HEK293T (cell line): Measurements from ENCODE around the gene ZNF414.

Experiments used
- CTCF ChIA-PET: fragments of 350-600 bp; formaldehyde crosslinking; extraction: SDS; loops from one replicate; lab custom pipeline; 2021; ENCODE audit warnings: antibody characterized with exemption, inconsistent platforms; lab: Yijun Ruan, JAX
- POLR2A ChIA-PET: fragments of 350-600 bp; formaldehyde crosslinking; extraction: SDS; loops from one replicate; lab custom pipeline; 2020; ENCODE audit warnings: antibody characterized with exemption, inconsistent platforms; lab: Yijun Ruan, JAX
- DNase-seq: peaks from one replicate; pipeline ENCODE4 v3.0.0; 2012; ENCODE audit warnings: mixed read lengths; ENCODE audit errors: extremely low spot score
- ARNT ChIP-seq: fragments of 450-650 bp; IDR thresholded peaks from 2 replicates; pipeline ENCODE4 v1.6.1; 2017; ENCODE audit warnings: mild to moderate bottlenecking
- BHLHE40 ChIP-seq: fragments of 450-650 bp; IDR thresholded peaks from 2 replicates; pipeline ENCODE4 v1.6.1; 2016; ENCODE audit warnings: mild to moderate bottlenecking, moderate library complexity, borderline replicate concordance
- CTBP1 ChIP-seq: fragments of 450-650 bp; IDR thresholded peaks from 2 replicates; pipeline ENCODE4 v1.6.1; 2016; ENCODE audit warnings: borderline replicate concordance
- ELF4 ChIP-seq: fragments of 450-650 bp; IDR thresholded peaks from 2 replicates; pipeline ENCODE4 v1.6.1; 2017; ENCODE audit warnings: antibody characterized with exemption
- FOXA1 ChIP-seq: fragments of 450-650 bp; IDR thresholded peaks from 2 replicates; pipeline ENCODE4 v1.6.1; 2016; ENCODE audit warnings: mild to moderate bottlenecking
- FOXK2 ChIP-seq: fragments of 450-650 bp; IDR thresholded peaks from 2 replicates; pipeline ENCODE4 v1.6.1; 2016; ENCODE audit warnings: mild to moderate bottlenecking
- FOXM1 ChIP-seq: fragments of 450-650 bp; IDR thresholded peaks from 2 replicates; pipeline ENCODE4 v1.6.1; 2017; ENCODE audit warnings: mild to moderate bottlenecking, borderline replicate concordance
- HDGF ChIP-seq: fragments of 450-650 bp; IDR thresholded peaks from 2 replicates; pipeline ENCODE4 v1.6.1; 2017; ENCODE audit warnings: antibody characterized with exemption, borderline replicate concordance
- L3MBTL2 ChIP-seq: fragments of 450-650 bp; conservative IDR thresholded peaks from 2 replicates; pipeline ENCODE4 v1.6.1; 2016; ENCODE audit warnings: mild to moderate bottlenecking
- LEF1 ChIP-seq: fragments of 450-650 bp; IDR thresholded peaks from 2 replicates; pipeline ENCODE4 v1.6.1; 2017; ENCODE audit warnings: mild to moderate bottlenecking, borderline replicate concordance
- NFRKB ChIP-seq: fragments of 450-650 bp; IDR thresholded peaks from 2 replicates; pipeline ENCODE4 v1.6.1; 2016; ENCODE audit warnings: mild to moderate bottlenecking, moderate library complexity
- SP1 ChIP-seq: fragments of 450-650 bp; IDR thresholded peaks from 2 replicates; pipeline ENCODE4 v1.6.1; 2017
- SUZ12 ChIP-seq: fragments of 450-650 bp; IDR thresholded peaks from 2 replicates; pipeline ENCODE4 v1.6.1; 2016; ENCODE audit warnings: mild to moderate bottlenecking
- TARDBP ChIP-seq: fragments of 450-650 bp; IDR thresholded peaks from 2 replicates; pipeline ENCODE4 v1.6.1; 2016
- ZNF384 ChIP-seq: fragments of 450-650 bp; IDR thresholded peaks from 2 replicates; pipeline ENCODE4 v1.6.1; 2016
- TF ChIP-seq, protein P1 (sequence below): fragments of 450-650 bp; IDR thresholded peaks from 2 replicates; pipeline ENCODE4 v1.6.1; 2016

The ZNF414 gene

DNA sequence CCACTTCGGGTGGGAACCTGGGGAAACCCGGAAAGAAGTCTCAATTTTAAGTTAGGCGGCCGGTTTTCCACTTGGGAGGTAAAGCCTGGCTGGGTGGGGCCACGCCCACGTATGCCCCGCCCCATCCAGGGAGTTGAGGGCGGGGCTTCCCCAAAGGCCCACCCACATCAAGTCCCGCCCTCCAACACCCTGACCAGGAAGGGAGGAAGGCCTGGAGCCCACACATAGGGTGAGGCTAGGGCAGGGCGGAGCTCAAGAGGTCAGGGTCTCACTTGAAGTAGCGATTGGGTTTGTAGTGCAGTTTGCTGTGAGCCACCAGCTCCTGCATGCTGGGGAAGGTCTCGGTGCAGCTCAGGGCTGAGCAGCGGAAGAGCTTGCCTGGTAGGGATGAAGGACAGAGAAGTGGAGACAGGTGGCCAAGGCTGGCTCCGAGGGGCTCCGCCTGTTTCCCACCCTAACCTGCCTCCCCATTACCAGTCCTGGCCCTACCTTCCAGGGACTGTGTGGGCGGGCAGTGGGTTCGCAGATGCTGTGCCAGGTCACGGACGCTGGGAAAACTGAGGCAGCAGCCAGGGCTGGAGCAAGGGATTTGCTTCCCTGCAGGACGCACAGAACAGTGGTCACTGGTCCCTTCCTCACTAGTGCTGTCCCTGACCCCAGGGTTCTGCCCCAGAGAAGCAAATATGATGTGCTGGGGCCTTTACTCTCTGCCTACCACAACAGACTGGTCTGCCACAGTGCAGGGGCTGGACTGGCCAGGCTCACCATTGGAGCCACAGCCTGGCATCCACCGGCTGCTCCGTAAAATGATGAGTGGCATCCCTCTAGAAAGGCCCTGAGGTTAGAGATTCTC lies 1.6 kb downstream of the ZNF414 start:
- TF ChIP-seq HDGF (peak; percentile 71; the same call in 1 of the 2 replicates), FOXM1 (no peak), L3MBTL2 (no peak), ZNF384 (no peak), FOXA1 (no peak), ARNT (no peak)
- DNase-seq = peak; percentile 74
- ChIA-PET POLR2A (interaction anchor here (0.6 to 4.2 kb wide), 10 partner anchors 7 to 609 kb away, joined by 3 to 121 read pairs (median 10); partner anchors contain the start of genes HNRNPM, MAP2K7 and MARCHF2), CTCF (interaction anchor here (1.6 kb wide), 1 partner anchor 14 kb away, joined by 3 read pairs; no protein-coding TSS in a partner anchor)

DNA sequence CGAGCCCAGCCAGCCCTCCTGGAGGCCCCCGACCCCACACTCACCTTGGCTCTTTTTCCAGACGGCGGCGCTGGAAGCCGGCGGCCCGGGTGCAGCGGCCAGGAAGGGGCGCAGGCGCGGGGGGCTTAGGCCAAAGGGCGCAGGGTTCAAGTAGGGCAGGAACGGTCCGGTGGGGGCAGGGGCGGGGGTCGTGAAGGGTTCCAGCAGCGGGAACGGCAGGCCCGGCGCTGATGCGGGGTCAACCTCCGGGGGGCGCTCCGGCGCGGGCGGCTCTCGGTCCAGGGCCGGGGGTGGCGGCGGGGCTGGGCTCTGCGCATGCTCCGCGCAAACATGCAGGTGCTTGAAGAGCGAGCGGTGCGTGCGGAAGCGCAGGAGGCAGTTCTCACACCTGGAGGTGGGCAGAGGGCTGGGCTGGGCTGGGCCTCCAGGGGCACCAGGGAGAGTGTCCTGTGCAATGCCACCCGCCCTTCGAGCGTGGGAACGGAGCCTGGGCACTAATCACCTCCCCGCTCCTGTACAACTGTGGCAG lies 2.3 kb downstream of the ZNF414 start:
- ChIA-PET POLR2A (interaction anchor here (0.6 kb wide), 1 partner anchor 15 kb away, joined by 3 read pairs; no protein-coding TSS in a partner anchor), CTCF (no interaction called here)
- DNase-seq = peak; percentile 7
- TF ChIP-seq NFRKB = no peak
- no peak for TF ChIP-seq ELF4
- no peak for TF ChIP-seq TARDBP
- TF ChIP-seq LEF1 = no peak
- TF ChIP-seq, protein P1, sequence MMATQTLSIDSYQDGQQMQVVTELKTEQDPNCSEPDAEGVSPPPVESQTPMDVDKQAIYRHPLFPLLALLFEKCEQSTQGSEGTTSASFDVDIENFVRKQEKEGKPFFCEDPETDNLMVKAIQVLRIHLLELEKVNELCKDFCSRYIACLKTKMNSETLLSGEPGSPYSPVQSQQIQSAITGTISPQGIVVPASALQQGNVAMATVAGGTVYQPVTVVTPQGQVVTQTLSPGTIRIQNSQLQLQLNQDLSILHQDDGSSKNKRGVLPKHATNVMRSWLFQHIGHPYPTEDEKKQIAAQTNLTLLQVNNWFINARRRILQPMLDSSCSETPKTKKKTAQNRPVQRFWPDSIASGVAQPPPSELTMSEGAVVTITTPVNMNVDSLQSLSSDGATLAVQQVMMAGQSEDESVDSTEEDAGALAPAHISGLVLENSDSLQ = no peak

DNA sequence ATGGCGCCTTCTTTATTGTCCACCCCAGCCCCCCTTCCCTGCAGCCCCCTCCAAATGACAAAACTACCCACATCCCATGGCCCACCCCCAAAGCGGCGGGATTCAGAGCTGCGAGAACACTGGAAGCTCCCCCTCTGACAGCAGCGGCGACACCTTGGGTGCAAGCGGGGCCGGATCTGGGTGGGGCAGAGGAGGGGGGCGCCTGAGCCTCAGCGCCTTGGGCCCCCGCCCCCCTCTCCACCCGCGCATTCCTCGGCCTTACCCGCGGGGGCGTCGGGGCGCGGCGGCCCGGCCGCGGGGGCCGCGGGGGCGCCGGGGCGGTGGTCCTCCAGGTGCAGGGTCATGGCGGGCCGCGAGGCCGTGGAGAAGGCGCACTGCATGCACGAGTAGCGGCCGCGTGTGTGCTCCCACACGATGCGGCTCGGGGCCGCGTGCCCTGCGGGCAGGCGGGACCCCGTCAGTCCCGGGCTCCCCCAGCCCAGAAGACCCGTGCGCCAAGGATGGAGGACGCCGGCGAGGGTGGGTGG lies 3.3 kb downstream of the ZNF414 start:
- DNase-seq = no peak
- ChIA-PET POLR2A (no interaction called here), CTCF (no interaction called here)
- TF ChIP-seq CTBP1 = no peak
- TF ChIP-seq ELF4 = no peak
- no peak for TF ChIP-seq L3MBTL2
- TF ChIP-seq FOXK2 = no peak
- TF ChIP-seq LEF1 = no peak
- no peak for TF ChIP-seq ARNT
- TF ChIP-seq NFRKB = no peak
- no peak for TF ChIP-seq TARDBP
- no peak for TF ChIP-seq ZNF384
- TF ChIP-seq, protein P1 = no peak
- TF ChIP-seq SP1 = no peak
- TF ChIP-seq BHLHE40 = no peak
- TF ChIP-seq SUZ12 = no peak
- no peak for TF ChIP-seq HDGF
- no peak for TF ChIP-seq FOXM1
- TF ChIP-seq FOXA1 = no peak

DNA sequence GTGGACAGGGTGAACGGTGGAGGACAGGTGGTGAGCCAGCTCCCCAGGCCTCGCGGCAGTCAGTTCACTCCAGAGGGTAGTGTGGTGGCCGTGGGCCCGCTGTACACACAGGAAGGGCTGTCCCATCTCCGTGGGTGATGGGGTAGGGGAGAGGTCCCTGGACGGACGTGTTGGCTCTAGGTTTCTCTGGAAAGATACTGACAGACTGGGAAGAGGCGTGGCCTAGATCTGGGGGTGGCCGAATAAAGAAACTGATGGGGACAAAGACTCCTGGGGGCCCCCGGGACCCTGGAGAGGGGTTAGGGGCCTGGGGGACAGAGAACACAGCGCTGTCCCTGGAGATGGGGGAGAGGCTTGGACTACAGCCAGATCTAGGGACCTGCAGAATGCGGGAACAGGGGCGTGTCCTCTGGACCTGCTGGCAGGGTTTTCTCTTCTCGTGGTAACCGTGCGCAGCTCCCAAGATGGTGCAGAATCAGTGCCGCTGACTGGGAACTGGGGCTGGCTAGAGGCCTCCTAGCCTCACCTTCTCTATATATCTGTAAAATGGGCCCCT lies 7.5 kb downstream of the ZNF414 start:
- POLR2A ChIA-PET = interaction anchor here (0.6 to 2.8 kb wide), 6 partner anchors 8 to 153 kb away, joined by 3 to 32 read pairs (median 3); partner anchors contain the start of gene ZNF414
- TF ChIP-seq L3MBTL2 (no peak), FOXM1 (no peak), NFRKB (no peak), TARDBP (no peak), CTBP1 (no peak), FOXA1 (no peak), SP1 (no peak), BHLHE40 (no peak), LEF1 (no peak), ARNT (no peak), HDGF (no peak)
- TF ChIP-seq, protein P1 = no peak
- no peak for DNase-seq
- CTCF ChIA-PET = interaction anchor here (1.3 kb wide), 1 partner anchor 153 kb away, joined by 4 read pairs; no protein-coding TSS in a partner anchor

DNA sequence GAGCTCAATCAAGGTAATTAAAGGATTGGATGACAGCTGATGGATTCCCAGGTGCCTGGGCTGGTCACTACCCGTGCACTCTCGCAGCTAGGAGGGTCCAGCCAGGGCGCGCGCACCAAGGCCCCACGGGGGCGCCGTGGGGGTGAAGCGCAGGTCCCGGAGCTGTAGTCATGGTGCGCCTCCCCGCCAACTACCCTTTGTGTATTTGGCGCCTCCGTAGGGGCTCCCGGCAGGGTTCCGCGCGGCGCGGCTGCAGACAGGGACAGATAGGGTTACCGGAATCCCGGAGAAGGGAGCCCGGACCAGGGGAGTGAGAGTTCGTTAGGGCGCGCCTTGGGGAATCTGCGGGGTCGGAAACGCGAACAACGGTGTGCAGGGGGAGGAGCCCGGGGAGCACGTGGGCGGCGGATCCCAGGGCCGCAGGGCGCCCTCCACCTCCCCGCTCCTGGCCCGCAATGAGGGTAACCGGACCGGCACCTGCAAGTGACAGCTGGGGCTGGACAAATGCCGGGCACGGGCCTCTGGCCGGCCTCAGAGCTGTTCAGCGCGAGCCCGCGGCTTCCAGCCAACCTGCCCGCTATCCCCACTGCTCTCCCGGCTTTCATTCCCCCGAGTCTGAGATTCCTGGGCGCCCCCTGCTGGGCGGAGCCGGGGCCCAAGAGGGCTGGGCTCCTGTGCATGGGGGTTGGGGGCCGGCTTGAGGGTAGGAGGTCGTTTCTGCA lies 8.1 kb downstream of the ZNF414 start:
- POLR2A ChIA-PET = interaction anchor here (0.6 to 2.8 kb wide), 8 partner anchors 8 to 153 kb away, joined by 3 to 32 read pairs (median 3); partner anchors contain the start of gene ZNF414
- TF ChIP-seq, protein P1 = no peak; the same call in 1 of the 2 replicates
- no peak for TF ChIP-seq SUZ12
- TF ChIP-seq FOXA1 = no peak
- peak; percentile 84 for TF ChIP-seq L3MBTL2
- CTCF ChIA-PET = interaction anchor here (0.6 to 1.3 kb wide), 6 partner anchors 12 to 1002 kb away, joined by 3 to 5 read pairs (median 4); partner anchors contain the start of gene MARCHF2
- peak; percentile 80 for DNase-seq
